Esophagus squamous epithelium (tissue), 4 donors: Measurements from ENCODE around the gene ATRNL1.

Experiments
- CTCF ChIP-seq, 6 experiments: fragments of 450-650 bp in 4 of 6; fragments of 200-600 bp in 2 of 6; sonication (generic) in 2 of 6; IDR thresholded peaks; one replicate each; pipeline ENCODE4 v1.5.1; 2016 to 2019; ENCODE audit warnings: antibody characterized with exemption in 6 of 6, mild to moderate bottlenecking in 4 of 6, moderate library complexity in 4 of 6
- POLR2A ChIP-seq, 4 donors: fragments of 450-650 bp; IDR thresholded peaks; one replicate each; pipeline ENCODE4 v1.6.1; 2017; ENCODE audit warnings: antibody characterized with exemption in 4 of 4, mild to moderate bottlenecking in 4 of 4, moderate library complexity in 3 of 4

- TF ChIP-seq CTCF (IDR thresholded peaks at IDR 0.05): no peak
- no peak for TF ChIP-seq POLR2A (IDR thresholded peaks at IDR 0.05)
Measured at GRCh38 chr10:115045499-115045898, 47.7 kb upstream of the ATRNL1 start.
